ENCODE results near the gene COBLL1. TPM values are rescaled to one million over a fixed set of nuclear protein-coding genes. Genes with fewer than 3 reads are reported as not detected.
"Not testable (repeated sequence)": the region's sequence is repeated elsewhere in the genome, so short reads cannot be mapped to it uniquely, and the experiment has no call there.

The COBLL1 gene
- total RNA-seq, 2 experiments from 2014 or later: not detected

GRCh38 chr2:164873210-164873908 is 31.7 kb upstream of the COBLL1 start:
- Mint-ChIP-seq H3K4me3 (no peak overlapping the region), H3K4me1 (ENCODE audit: low read depth) (no peaks in the 10 kb centered on the region), H3K36me3 (no peaks in the 10 kb centered on the region), H3K9me3 (no peaks in the 10 kb centered on the region), H3K27ac (no peak overlapping the region), H3K27me3 (no peaks in the 10 kb centered on the region)
- ChIA-PET POLR2A (no interaction called here), CTCF (no interaction called here)
- intact Hi-C loops (cut with micrococcal nuclease): no loop called here
- DNase-seq: no peak

- Mint-ChIP-seq H3K4me1 (ENCODE audit: low read depth) (no peaks in the 10 kb centered on the region), H3K4me3 (no peak overlapping the region), H3K27ac (no peak overlapping the region), H3K36me3 (no peaks in the 10 kb centered on the region), H3K27me3 (no peaks in the 10 kb centered on the region), H3K9me3 (no peaks in the 10 kb centered on the region)
- DNase-seq: no peak
- ChIA-PET CTCF (no interaction called here), POLR2A (no interaction called here)
- intact Hi-C loops (cut with micrococcal nuclease): no loop called here
Measured at GRCh38 chr2:164871404-164871803, 29.8 kb upstream of the COBLL1 start.

GRCh38 chr2:164869420-164869772 is 27.8 kb upstream of the COBLL1 start:
- no peaks in the 10 kb centered on the region for H3K36me3 Mint-ChIP-seq
- intact Hi-C loops (cut with micrococcal nuclease): no loop called here
- ChIA-PET POLR2A (no interaction called here), CTCF (no interaction called here)
- DNase-seq: no peak
- no peaks in the 10 kb centered on the region for H3K4me1 Mint-ChIP-seq (ENCODE audit: low read depth)
- H3K27me3 Mint-ChIP-seq: peaks cover 1% of the 10 kb centered on the region
- H3K4me3 Mint-ChIP-seq: no peak overlapping the region
- H3K9me3 Mint-ChIP-seq: no peaks in the 10 kb centered on the region
- H3K27ac Mint-ChIP-seq: no peak overlapping the region

GRCh38 chr2:164868563-164869419 is 27.2 kb upstream of the COBLL1 start:
- H3K27ac Mint-ChIP-seq: no peak overlapping the region
- no peaks in the 10 kb centered on the region for H3K36me3 Mint-ChIP-seq
- DNase-seq: no peak
- POLR2A ChIA-PET: no interaction called here
- no peaks in the 10 kb centered on the region for H3K4me1 Mint-ChIP-seq (ENCODE audit: low read depth)
- H3K4me3 Mint-ChIP-seq: no peak overlapping the region
- CTCF ChIA-PET: no interaction called here
- no peaks in the 10 kb centered on the region for H3K9me3 Mint-ChIP-seq
- intact Hi-C loops (cut with micrococcal nuclease): no loop called here
- peaks cover 1% of the 10 kb centered on the region for H3K27me3 Mint-ChIP-seq

- Mint-ChIP-seq H3K9me3 (no peaks in the 10 kb centered on the region), H3K27ac (no peak overlapping the region), H3K27me3 (peaks cover 1% of the 10 kb centered on the region), H3K36me3 (no peaks in the 10 kb centered on the region), H3K4me3 (no peak overlapping the region), H3K4me1 (ENCODE audit: low read depth) (no peaks in the 10 kb centered on the region)
- POLR2A ChIA-PET: no interaction called here
- no peak for DNase-seq
- CTCF ChIA-PET: no interaction called here
- intact Hi-C loops (cut with micrococcal nuclease): no loop called here
Measured at GRCh38 chr2:164867779-164868397, 26.3 kb upstream of the COBLL1 start.

- H3K27me3 Mint-ChIP-seq; H3K9me3 Mint-ChIP-seq; H3K36me3 Mint-ChIP-seq; DNase-seq; CTCF ChIA-PET; H3K27ac Mint-ChIP-seq; H3K4me3 Mint-ChIP-seq; intact Hi-C loops (cut with micrococcal nuclease); H3K4me1 Mint-ChIP-seq (ENCODE audit: low read depth); POLR2A ChIA-PET: not testable (repeated sequence)
Measured at GRCh38 chr2:164866381-164866780, 24.8 kb upstream of the COBLL1 start.

GRCh38 chr2:164860694-164861042 is 19.0 kb upstream of the COBLL1 start:
- no peak for DNase-seq
- no peak overlapping the region for H3K4me3 Mint-ChIP-seq
- intact Hi-C loops (cut with micrococcal nuclease): no loop called here
- H3K27ac Mint-ChIP-seq: no peak overlapping the region
- no peaks in the 10 kb centered on the region for H3K9me3 Mint-ChIP-seq
- H3K27me3 Mint-ChIP-seq: peaks cover 1% of the 10 kb centered on the region
- no peaks in the 10 kb centered on the region for H3K36me3 Mint-ChIP-seq
- no peaks in the 10 kb centered on the region for H3K4me1 Mint-ChIP-seq (ENCODE audit: low read depth)
- ChIA-PET POLR2A (no interaction called here), CTCF (no interaction called here)

GRCh38 chr2:164859906-164860693 is 18.5 kb upstream of the COBLL1 start:
- DNase-seq; H3K4me1 Mint-ChIP-seq (ENCODE audit: low read depth); intact Hi-C loops (cut with micrococcal nuclease); CTCF ChIA-PET; H3K27ac Mint-ChIP-seq; POLR2A ChIA-PET; H3K4me3 Mint-ChIP-seq; H3K27me3 Mint-ChIP-seq; H3K9me3 Mint-ChIP-seq; H3K36me3 Mint-ChIP-seq: not testable (repeated sequence)

GRCh38 chr2:164859251-164859818 is 17.7 kb upstream of the COBLL1 start:
- Mint-ChIP-seq H3K27me3 (no peaks in the 10 kb centered on the region), H3K36me3 (no peaks in the 10 kb centered on the region), H3K27ac (no peak overlapping the region), H3K4me3 (no peak overlapping the region), H3K9me3 (no peaks in the 10 kb centered on the region), H3K4me1 (ENCODE audit: low read depth) (no peaks in the 10 kb centered on the region)
- DNase-seq: no peak
- ChIA-PET CTCF (no interaction called here), POLR2A (no interaction called here)
- intact Hi-C loops (cut with micrococcal nuclease): no loop called here

GRCh38 chr2:164852086-164852485 is 10.5 kb upstream of the COBLL1 start:
- no peaks in the 10 kb centered on the region for H3K9me3 Mint-ChIP-seq
- no peaks in the 10 kb centered on the region for H3K4me1 Mint-ChIP-seq (ENCODE audit: low read depth)
- H3K27me3 Mint-ChIP-seq: no peaks in the 10 kb centered on the region
- no peak for DNase-seq
- no peak overlapping the region for H3K4me3 Mint-ChIP-seq
- ChIA-PET CTCF (no interaction called here), POLR2A (no interaction called here)
- no peak overlapping the region for H3K27ac Mint-ChIP-seq
- H3K36me3 Mint-ChIP-seq: no peaks in the 10 kb centered on the region
- intact Hi-C loops (cut with micrococcal nuclease): no loop called here

GRCh38 chr2:164850235-164850634 is 8.6 kb upstream of the COBLL1 start:
- CTCF ChIA-PET: interaction anchor here (0.7 kb wide), 1 partner anchor 8 kb away, joined by 3 read pairs; the partner anchor contains the start of gene COBLL1
- Mint-ChIP-seq H3K4me3 (no peak overlapping the region), H3K36me3 (no peaks in the 10 kb centered on the region), H3K9me3 (no peaks in the 10 kb centered on the region), H3K27me3 (peaks cover 1% of the 10 kb centered on the region), H3K27ac (no peak overlapping the region), H3K4me1 (ENCODE audit: low read depth) (no peaks in the 10 kb centered on the region)
- intact Hi-C loops (cut with micrococcal nuclease): no loop called here
- POLR2A ChIA-PET: no interaction called here
- no peak for DNase-seq

GRCh38 chr2:164849506-164849905 is 7.9 kb upstream of the COBLL1 start:
- Mint-ChIP-seq H3K9me3 (no peaks in the 10 kb centered on the region), H3K27ac (no peak overlapping the region), H3K4me1 (ENCODE audit: low read depth) (no peaks in the 10 kb centered on the region), H3K36me3 (no peaks in the 10 kb centered on the region), H3K4me3 (no peak overlapping the region), H3K27me3 (peaks cover 1% of the 10 kb centered on the region)
- CTCF ChIA-PET: no interaction called here
- no peak for DNase-seq
- intact Hi-C loops (cut with micrococcal nuclease): no loop called here
- POLR2A ChIA-PET: no interaction called here
